IPS-18c (cell line): ENCODE results near the gene UPK3BL1.
"Not testable (repeated sequence)": the region's sequence is repeated elsewhere in the genome, so short reads cannot be mapped to it uniquely, and the experiment has no call there.

Experiments
- H3K4me3 ChIP-seq: 2 replicates; pipeline ENCODE4 v1.7.0; 2013; ENCODE audit warnings: low read depth, mild to moderate bottlenecking, low read length, moderate library complexity; ENCODE audit not compliant: insufficient read depth
- H3K9me3 ChIP-seq: one replicate; pipeline ENCODE4 v1.6.1; 2013; ENCODE audit warnings: mild to moderate bottlenecking, low read length, moderate library complexity; ENCODE audit not compliant: control insufficient read depth, insufficient read depth

Gene UPK3BL1

DNA sequence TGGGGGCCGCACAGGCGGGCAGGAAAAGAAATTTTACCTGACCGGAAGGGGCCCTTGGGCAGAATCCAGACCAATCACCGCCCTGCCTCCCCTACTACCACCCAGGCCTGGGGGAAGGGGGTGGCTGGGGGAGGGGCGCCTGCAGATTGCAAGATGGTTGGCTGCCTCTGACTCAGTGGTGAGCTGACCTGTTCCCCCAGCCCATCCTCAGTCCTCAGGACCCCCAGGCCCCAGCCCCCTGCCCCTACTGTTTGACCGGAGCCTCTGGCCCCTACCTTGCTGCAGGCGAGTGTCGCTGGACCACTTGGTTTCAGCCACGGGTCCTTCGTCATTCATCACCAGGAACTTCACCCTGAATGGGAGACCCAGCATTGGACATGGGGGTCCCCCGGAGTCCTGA, 3.7 kb downstream of the UPK3BL1 start:
- H3K4me3 ChIP-seq, H3K9me3 ChIP-seq: not testable (repeated sequence)

DNA sequence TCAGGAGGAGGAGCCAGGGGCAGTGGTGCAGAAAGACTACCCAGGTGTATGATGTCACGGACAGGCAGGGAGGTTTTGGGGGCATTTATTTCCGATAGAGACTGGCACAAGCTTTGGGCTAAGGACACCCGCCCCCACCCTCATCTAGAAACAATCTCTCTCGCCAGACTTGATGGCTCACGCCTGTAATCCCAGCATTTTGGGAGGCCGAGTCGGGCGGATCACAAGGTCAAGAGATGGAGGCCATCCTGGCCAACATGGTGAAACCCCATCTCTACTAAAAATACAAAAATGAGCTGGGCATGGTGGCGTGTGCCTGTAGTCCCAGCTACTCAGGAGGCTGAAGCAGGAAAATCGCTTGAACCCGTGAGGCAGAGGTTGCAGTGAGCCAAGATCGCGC, 5.6 kb downstream of the UPK3BL1 start:
- not testable (repeated sequence) for H3K4me3 ChIP-seq, H3K9me3 ChIP-seq

DNA sequence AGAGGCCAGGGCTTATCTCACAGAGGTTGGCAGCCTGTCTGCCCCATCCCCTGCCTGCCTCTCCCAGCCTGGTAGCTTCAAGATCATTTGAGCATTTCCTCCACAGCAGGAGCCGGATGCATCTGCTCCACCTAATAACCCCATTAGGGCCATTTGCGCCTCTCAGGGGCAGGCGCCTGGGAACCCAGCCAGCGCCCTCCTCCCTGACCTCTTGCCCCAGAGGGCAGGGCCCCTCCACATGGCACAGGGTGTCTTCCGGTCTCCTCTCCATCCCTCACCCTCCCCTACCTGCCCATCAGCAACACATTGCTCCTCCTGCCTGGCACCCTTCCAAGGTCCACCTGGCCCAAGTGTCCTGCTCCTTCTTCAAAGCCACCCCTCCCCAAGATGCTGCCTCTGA, 7.2 kb downstream of the UPK3BL1 start:
- not testable (repeated sequence) for H3K9me3 ChIP-seq, H3K4me3 ChIP-seq

DNA sequence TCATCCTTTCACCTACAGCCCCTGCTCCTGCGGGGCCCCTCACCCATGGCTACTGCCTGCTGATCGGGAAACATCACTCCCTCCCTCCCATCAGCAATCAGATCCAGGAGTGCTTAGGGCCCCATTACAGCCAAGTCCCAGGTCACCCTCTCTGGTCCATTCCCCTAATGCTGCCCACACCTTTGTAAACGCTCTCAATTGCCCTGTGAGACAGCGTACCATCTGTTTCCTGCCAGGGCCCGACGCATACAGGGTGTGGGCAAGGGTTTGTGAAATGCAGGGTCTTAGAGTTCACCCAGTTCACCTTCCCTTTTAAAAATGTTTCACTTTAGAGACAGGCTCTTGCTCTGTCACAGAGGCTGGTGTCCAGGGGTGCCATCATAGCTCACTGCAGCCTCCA, 8.3 kb downstream of the UPK3BL1 start:
- H3K9me3 ChIP-seq, H3K4me3 ChIP-seq: not testable (repeated sequence)

DNA sequence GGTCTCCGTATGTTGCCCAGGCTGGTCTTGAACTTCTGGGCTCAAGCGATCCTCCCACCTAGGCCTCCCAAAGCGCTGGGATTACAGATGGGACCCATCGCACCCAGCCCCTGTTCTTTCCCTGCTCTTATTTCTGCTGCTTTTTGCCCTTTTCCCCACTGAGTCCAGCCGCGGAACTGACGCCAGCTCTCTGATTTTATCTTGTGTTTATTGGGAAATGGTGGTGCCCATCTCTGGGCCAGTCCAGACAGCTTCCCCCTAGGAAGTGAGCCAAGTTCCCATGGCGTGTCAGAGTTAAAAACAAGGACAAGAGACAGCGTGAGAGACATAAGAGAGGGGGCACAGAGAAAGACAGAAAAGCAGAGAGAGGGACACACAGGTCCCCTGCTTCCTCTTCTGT, 12.0 kb downstream of the UPK3BL1 start:
- not testable (repeated sequence) for H3K4me3 ChIP-seq, H3K9me3 ChIP-seq

DNA sequence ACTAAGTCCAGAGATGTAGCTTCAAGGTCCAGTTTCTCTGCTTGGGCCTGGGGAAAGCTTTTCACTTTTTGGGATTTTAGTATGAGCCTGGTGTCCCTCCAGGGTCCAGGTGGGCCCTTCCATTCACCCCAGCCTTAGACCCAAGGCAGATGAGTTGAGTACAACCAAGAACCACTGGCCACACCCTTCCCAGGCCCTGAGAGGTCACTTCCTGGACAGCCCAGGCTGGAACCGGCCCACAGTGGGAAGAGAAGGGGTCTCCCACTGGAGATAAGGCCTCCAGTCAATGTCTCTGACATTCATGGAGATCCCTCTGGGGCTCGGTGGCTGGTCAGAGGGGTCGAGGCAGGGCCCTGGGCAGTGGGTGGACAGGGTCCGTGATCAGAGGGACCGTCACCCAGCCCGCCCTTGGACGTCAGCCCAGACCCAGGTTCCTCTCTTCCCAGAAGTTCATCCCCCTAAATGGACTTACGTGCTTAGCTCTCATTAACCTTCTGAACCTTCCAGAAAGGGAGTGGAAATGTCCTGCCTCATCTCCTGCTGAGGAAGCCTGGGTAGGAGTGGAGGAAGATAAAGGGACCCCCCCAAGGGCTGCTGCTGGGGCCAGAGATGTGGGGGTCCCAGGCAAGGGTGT, 15.2 kb downstream of the UPK3BL1 start:
- not testable (repeated sequence) for H3K4me3 ChIP-seq, H3K9me3 ChIP-seq

DNA sequence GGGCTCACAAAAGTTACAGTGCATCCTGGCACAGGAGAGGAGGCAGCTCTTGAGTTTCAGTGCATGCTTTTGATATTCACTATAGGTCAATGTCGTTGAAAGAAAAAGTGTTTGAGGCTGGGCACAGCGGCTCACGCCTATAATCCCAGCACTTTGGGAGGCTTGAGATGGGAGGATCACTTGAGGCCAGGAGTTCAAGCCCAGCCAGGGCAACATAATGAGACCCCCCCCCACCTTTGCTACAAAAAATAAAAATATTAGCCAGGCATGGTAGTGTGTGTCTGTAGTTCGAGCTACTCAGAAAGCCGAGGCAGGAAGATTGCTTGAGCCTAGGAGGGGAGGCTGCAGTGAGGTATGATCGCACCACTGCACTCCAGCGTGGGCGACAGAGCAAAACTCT, 24.5 kb downstream of the UPK3BL1 start:
- not testable (repeated sequence) for H3K9me3 ChIP-seq, H3K4me3 ChIP-seq

DNA sequence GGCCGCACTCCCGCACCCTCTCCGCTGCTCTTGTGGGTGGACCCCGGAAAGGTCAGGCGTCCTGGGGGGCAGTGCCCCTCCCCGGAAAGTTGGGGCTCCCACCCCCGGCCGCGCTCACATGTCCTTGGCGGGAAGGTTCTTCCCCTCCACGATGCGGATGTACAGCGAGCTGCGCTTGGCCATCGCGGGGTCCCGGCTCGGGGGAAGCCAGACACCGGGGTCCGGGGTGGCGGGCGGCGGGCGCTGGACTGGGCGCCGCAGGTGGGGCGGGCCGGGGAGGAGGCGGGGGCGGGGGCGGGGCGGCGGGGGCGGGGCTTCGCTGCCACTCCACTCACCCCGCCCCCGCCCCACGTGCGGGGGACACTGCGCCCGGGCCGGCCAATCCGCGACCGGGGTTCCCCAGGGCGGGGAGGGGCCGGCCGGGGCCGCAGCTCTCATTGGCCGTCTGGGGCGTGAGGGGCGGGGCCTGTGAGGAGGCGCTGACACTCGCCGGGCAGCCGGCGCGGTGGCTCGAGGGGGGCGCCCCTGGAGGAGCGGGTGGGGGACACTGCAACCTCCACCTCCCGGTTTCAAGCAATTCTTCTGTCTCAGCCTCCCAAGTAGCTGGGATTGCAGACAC, 26.0 kb downstream of the UPK3BL1 start, which contains the start of gene RASA4:
RASA4 (minus strand) TSS at position 250 of the 619 bp plus-strand sequence; CDS start at position 183, 67 bp downstream.
- peak within 1 kb of the TSS; percentile 34; the same call in 1 of the 2 replicates for H3K4me3 ChIP-seq
- not testable (repeated sequence) for H3K9me3 ChIP-seq

DNA sequence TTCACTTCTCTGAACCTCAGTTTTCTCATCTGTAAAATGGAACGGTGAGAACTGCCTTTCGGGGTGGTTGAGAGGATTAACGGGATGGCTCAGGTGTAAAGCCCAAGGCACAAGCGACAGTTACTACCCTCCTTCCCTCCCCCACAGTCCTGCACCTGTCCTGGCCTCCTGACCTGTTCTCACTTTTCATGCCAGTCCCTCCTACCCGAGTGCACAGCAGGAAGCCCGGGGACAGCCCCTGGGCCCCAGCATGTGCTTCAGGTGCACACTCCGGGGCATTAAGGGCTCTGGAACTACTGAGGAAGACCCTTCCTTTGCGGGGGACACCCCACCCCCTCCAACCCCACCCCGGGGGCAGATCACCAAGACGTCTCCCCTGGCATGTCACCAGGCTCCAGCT, 26.7 kb downstream of the UPK3BL1 start:
- H3K9me3 ChIP-seq, result not testable (repeated sequence)

DNA sequence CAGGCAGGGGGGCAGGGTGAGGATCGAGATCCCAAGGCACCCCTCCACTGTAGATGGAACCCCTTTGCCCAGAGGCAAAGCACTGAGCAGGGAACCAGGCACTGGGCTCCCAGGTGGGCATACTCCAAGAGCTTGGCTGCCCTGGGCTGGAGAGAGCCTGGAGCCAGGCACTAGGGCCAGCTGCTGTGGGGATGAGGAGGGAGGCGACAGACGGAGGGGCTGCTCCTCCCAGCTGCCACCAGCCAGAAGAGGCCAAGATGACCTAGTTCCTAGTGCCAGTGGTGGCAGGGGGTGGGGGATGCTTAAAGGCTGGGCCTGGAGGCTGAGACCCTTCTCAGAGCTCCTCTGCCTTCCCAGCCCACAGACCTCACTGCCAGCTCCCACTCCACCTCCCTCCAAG, 27.7 kb downstream of the UPK3BL1 start:
- H3K4me3 ChIP-seq, H3K9me3 ChIP-seq: not testable (repeated sequence)

More for the DNA sequence above, 26.7 kb downstream of the UPK3BL1 start:
- not testable (repeated sequence) for H3K4me3 ChIP-seq

DNA sequence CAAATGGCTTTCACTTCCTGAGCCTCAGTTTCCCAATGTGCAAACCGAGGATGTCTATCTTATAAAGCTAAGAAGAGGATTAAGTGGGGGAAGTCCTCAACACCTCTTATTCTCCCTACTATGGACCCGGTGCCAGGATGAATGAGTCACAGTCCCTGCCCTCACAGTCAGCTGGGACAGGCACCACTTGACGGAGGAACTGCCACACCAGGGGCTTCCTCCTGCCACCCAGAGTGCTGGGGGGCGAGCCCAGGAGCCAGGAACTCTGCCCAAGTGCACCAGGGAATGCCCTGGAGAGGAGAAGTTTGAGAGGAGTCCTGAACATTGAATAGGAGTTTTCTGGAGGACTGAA, 28.3 kb downstream of the UPK3BL1 start:
- H3K9me3 ChIP-seq, H3K4me3 ChIP-seq: not testable (repeated sequence)

DNA sequence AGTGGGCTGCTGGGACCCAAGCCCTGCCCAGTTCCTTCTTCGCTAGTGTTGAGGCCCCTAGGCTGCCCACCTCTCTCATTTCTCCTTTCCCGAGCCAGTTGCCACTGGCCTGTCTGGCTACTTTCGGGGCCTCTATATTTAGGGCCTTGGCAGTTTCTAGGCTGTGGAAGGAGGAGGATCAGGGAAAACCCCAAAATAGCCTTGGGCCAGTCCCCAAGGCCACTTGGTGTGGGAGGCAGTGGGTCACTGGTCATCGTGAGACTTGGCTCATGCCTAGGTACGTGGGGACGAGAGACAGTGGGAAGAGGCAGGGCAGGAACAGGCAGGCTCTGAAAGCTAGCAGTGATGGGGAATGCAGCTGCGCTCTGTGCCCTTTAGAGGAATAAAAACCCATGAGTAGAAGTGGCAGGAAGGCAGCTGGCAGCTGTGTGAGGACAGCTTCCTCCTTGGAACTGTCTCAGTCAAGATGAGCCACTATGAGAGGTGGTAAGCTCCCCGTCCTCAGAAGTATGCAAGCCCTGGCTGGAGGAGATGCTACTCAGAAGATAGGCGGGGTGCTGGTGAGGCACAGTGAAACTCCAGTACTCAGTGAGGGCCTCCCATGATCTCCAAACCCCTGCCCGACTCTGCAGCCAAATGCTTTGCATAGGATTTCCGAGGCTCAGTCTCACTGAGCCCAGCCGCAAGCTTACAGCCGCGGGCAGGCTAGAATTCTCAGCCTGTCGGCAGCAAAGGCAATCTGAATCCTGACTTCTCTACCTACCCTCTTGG, 28.8 kb downstream of the UPK3BL1 start:
- not testable (repeated sequence) for H3K9me3 ChIP-seq

DNA sequence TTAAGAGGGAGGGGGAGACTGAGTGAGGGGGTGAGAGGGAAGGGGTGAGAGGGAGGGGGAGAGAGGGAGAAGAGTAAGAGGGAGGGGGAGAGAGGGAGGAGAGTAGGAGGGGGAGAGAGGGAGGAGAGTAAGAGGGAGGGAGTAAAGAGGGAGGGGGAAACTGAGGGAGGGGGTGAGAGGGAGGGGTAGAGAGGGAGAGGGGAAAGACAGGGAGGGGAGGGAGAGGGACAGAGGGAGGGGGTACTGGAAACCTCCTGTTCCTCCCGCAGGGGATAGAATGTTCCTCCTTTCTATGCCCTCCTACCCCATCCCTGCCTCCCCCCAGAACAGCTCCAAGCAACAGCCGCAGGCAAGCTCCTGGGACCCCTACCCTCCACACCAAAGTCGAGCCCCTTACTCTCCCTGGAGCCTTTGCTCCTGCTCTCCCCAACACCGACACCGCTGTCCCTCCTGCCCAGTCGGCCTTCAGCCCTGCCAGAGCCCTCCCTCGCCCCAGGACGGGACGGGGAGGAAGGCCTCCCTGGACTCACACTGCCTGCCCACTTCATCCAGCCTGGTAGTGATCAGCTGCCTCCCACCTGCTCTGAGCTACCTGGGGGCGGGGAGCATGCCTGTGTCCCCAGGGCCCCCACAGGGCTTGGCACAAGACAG, 30.8 kb downstream of the UPK3BL1 start:
- H3K4me3 ChIP-seq, H3K9me3 ChIP-seq: not testable (repeated sequence)

More for the DNA sequence above, 28.8 kb downstream of the UPK3BL1 start:
- H3K4me3 ChIP-seq, result not testable (repeated sequence)

DNA sequence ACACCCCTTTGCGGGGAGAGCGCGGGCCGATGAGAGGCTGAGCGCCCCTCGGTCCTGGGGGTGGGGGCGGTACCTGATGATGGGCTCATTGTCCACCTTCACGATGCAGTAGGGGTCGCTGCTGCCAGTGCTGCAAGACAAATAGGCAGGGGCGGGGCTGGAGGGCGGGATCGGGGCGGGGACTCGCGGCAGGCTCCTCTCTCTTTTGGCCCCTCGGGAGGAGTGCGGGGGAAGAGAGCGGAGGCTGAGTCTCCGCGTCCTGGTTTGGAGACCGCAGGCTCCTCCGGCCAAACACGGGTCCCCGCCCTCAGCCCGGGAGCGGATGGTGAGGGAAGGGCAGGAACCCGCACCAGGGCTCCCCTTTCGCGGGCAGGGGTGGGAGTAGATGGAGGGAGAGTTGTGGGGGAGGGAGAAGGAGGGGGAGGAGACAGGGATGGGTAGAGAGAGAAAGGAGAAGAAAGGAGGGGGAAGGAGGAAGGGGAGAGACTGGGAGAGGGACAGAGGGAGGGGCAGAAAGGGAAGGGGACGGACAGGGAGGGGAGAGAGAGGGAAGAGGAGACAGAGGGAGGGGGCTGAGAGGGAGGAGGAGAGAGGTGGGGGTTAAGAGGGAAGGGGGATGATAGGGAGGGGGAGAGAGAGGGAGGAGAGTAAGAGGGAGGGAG, 31.4 kb downstream of the UPK3BL1 start:
- not testable (repeated sequence) for H3K9me3 ChIP-seq, H3K4me3 ChIP-seq

DNA sequence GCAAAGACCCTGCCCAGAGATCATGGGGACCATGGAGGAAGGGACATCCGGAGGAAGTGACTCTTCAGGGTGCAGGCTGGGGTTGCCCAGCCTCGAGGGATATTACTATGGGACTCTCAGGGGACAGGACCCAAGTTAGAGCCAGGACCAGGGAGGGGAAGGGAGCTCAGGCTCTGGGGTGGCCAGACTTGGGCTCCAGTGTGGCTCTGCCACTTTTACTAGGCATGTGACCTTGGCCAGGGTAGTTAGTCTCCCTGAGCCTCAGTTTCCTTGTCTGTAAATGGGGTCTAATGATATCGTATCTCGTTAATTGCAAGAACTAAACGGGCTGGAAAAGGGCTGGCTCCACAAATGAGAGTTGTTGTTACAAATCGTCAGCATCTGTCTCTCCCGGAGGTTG, 32.1 kb downstream of the UPK3BL1 start:
- not testable (repeated sequence) for H3K9me3 ChIP-seq, H3K4me3 ChIP-seq

DNA sequence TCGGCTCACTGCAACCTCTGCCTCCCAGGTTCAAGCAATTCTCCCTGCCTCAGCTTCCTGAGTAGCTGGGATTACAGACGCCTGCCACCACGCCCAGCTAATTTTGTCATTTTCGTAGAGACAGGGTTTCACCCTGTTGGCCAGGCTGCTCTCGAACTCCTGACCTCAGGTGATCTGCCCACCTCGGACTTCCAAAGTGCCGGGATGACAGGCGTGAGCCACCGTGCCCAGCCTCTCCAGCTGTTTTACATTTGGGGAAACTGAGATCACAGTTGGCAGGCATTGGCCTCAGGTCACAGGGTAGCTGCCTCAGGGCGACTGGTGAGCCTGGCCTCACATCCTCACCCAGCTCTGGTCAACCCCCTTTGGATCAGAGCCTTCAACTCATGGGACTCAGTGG, 32.9 kb downstream of the UPK3BL1 start:
- not testable (repeated sequence) for H3K4me3 ChIP-seq, H3K9me3 ChIP-seq

DNA sequence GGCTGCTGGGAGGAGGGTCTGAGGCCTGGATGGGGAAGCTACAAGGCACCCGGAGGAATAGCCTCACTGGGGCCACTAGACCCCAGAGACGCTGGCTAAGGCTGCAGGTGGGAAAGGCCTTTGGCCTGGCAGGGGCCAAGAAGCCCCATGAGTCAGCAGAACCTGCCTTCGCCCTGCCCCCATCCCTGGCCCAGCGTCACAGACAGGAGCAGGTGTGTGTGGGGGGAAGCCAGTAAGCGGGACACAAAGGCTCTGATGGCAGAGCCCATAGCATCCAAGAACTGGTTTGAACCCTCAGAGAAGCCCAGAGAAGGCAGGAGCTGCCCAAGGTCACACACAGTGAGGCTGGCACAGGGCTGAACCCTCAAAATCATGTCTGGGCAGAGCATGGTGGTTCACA, 35.7 kb downstream of the UPK3BL1 start:
- not testable (repeated sequence) for H3K4me3 ChIP-seq, H3K9me3 ChIP-seq
